Vagina (tissue), 2 donors: ENCODE results near the gene GRAMD1B.

Experiments used
- POLR2A ChIP-seq, 2 donors: fragments of 450-650 bp; IDR thresholded peaks; one replicate each; pipeline ENCODE4 v1.6.1; 2017; ENCODE audit warnings: antibody characterized with exemption in 2 of 2, mild to moderate bottlenecking in 2 of 2, moderate library complexity in 2 of 2
- POLR2AphosphoS5 ChIP-seq, 2 donors: sonication (generic); formaldehyde crosslinking; IDR thresholded peaks; one replicate each; pipeline ENCODE4 v1.9.0; 2017; ENCODE audit warnings: antibody characterized with exemption in 2 of 2, mild to moderate bottlenecking in 2 of 2, low read depth in 1 of 2; ENCODE audit not compliant: insufficient read depth in 1 of 2
- TF ChIP-seq, protein P1 (sequence below), 3 experiments: fragments of 450-650 bp in 2 of 3; fragments of 200-600 bp in 1 of 3; sonication (generic) in 1 of 3; IDR thresholded peaks; one replicate each; pipeline ENCODE4 v1.5.1; 2017 to 2019; ENCODE audit warnings: antibody characterized with exemption in 3 of 3, mild to moderate bottlenecking in 2 of 3, moderate library complexity in 2 of 3

DNA sequence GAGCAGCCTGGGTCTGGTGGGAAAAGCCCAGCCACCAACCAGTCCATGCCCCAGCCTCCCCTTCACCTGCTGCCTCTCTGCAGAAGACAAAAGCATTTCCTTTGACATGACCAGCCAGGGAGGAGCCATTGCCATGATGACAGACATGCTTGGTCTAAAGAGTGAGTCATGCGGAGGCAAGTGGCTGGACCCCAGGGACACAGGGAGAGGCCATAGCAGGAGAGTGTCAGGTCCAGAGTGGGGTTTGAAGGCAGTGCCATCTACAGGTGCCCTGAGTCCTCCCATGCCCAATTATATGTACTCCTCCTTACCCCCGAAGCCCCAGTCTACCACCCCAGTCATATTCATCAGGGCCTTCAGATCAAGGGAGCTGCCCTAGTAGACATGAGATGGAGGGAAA is 157.0 kb downstream of the GRAMD1B start:
- TF ChIP-seq, protein P1, sequence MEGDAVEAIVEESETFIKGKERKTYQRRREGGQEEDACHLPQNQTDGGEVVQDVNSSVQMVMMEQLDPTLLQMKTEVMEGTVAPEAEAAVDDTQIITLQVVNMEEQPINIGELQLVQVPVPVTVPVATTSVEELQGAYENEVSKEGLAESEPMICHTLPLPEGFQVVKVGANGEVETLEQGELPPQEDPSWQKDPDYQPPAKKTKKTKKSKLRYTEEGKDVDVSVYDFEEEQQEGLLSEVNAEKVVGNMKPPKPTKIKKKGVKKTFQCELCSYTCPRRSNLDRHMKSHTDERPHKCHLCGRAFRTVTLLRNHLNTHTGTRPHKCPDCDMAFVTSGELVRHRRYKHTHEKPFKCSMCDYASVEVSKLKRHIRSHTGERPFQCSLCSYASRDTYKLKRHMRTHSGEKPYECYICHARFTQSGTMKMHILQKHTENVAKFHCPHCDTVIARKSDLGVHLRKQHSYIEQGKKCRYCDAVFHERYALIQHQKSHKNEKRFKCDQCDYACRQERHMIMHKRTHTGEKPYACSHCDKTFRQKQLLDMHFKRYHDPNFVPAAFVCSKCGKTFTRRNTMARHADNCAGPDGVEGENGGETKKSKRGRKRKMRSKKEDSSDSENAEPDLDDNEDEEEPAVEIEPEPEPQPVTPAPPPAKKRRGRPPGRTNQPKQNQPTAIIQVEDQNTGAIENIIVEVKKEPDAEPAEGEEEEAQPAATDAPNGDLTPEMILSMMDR (IDR thresholded peaks at IDR 0.05): no peak
- TF ChIP-seq POLR2AphosphoS5 (IDR thresholded peaks at IDR 0.05; ENCODE audit: insufficient read depth in 1 of 2, low read depth in 1 of 2) (no peak), POLR2A (IDR thresholded peaks at IDR 0.05) (no peak)
